KOPT-K1 (cell line): ENCODE measurements around the gene SAMHD1.
"Not testable (repeated sequence)": the region's sequence is repeated elsewhere in the genome, so short reads cannot be mapped to it uniquely, and the experiment has no call there.

Experiments used
- H3K27ac ChIP-seq: fragments of 200-600 bp; sonication (generic); 2 replicates; pipeline ENCODE4 v1.5.1; 2016; ENCODE audit warnings: antibody characterized with exemption, mild to moderate bottlenecking, low read depth, low read length; ENCODE audit not compliant: poor library complexity, severe bottlenecking
- H3K36me3 ChIP-seq: fragments of 200-600 bp; sonication (generic); 2 replicates; pipeline ENCODE4 v1.5.1; 2017; ENCODE audit warnings: antibody characterized with exemption, mild to moderate bottlenecking, low read length, moderate library complexity; ENCODE audit not compliant: insufficient read depth
- H3K9me3 ChIP-seq: fragments of 200-600 bp; sonication (generic); 2 replicates; pipeline ENCODE4 v1.5.1; 2017; ENCODE audit warnings: antibody characterized with exemption, low read length, mild to moderate bottlenecking; ENCODE audit not compliant: insufficient read depth, poor library complexity, severe bottlenecking

SAMHD1 gene

DNA sequence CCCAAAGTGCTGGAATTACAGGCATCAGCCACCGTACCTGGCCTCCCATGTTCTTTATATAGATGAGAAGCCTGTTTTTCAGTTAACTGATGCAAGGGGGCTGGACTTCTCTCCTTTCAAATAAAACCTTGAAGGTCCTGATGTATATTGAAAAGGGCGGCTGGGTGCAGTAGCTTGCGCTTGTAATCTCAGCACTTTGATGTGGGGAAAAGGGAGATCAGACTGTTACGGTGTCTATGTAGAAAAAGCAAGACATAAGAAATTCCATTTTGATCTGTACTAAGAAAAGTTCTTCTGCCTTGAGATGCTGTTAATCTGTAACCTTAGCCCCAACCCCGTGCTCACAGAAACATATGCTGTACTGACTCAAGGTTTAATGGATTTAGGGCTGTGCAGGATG lies 16.1 kb upstream of the SAMHD1 start:
- peaks cover 24% of the 10 kb centered on the region for H3K9me3 ChIP-seq
- peak overlapping the region; percentile 55 for H3K27ac ChIP-seq
- no peaks in the 10 kb centered on the region for H3K36me3 ChIP-seq

DNA sequence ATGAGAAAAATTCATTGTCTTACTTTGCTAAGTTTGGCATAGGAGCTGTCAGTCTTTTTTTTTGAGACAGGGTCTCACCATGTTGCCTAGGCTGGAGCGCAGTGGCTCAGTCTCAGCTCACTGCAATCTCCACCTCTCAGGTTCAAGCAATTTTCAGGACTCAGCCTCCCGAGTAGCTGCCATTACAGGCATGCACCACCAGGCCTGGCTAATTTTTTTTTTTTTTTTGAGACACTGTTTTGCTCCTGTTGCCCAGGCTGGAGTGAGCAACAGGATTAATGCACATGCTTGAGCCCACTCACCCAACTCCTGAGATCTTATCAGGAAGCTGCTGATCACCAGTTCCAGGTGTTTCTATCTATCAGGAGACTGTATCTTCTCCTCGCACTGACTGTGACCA lies 15.5 kb upstream of the SAMHD1 start:
- H3K36me3 ChIP-seq = not testable (repeated sequence)
- Histone ChIP-seq H3K27ac (peak overlapping the region; percentile 55), H3K9me3 (peaks cover 31% of the 10 kb centered on the region)

DNA sequence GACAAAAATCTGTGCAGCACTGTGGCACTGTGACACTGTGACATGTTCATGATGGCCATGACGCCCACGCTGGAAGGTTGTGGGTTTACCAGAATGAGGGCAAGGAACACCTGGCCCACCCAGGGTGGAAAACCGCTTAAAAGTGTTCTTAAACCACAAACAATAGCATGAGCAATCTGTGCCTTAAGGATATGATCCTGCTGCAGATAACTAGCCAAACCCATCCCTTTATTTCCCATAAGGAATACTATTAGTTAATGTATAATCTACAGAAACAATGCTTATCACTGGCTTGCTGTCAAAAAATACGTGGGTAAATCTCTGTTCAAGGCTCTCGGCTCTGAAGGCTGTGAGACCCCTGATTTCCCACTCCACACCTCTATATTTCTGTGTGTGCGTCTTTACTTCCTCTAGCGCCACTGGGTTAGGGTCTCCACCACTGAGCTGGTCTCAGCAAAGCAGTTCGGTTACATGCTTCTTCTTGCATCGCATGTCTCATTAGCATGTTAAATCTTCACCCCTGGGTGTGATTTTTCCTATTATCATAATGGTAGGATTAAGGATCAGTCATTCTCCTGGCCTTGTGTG lies 10.9 kb upstream of the SAMHD1 start:
- not testable (repeated sequence) for H3K36me3 ChIP-seq, H3K27ac ChIP-seq
- peaks cover 24% of the 10 kb centered on the region for H3K9me3 ChIP-seq

DNA sequence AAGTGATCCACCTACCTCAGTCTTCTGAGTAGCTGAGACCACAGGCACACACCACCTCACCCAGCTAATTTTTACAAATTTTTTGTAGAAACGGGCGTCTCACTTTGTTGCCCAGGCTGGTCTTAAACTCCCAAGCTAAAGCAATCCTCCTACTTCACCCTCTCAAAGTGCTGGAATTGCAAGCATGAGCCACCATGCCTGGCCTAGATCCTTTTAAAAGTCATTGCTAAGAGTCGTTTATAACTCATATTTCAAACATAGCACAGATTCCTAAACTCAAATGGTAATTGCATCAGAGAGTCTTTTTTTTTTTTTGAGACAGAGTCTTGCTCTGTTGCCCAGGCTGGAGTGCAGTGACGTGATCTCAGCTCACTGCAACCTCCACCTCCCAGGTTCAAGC lies 7.7 kb upstream of the SAMHD1 start:
- Histone ChIP-seq H3K27ac (no peak overlapping the region), H3K36me3 (no peaks in the 10 kb centered on the region)

DNA sequence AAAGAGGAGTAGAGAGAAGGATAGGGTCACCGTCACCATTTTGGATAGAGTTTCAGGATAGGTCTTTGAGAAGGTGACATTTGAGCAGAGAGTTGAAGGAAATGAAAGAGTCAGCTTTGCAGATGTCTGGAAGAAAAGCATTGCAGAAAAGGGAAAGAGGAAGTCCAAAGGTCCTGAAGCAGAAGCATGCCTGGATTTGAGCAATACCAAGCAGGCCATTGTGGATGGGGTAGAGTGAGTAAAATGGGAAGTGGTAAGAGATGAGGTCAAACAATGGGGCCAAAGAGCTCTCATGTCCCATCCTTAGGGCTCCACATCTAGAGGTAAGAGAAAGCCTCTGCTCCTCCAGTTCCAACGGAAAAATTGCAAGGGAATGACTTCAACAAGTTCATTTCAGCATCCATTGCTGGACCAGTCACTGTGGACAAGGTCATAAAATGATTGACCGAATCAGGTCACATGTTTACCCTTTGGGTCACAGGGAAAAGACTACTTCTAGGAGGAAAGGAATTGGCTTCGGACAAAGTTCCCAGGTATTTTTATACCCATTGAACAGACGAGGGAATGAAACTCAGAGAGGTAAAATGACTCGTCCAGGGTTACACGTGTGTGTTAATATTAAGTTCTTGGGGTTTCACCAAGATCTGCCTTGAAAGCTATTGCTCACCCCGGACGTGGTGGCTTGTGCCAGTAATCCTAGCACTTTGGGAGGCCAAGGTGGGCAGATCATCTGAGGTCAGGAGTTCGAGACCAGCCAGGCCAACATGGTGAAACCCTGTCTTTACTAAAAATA lies 6.6 kb upstream of the SAMHD1 start:
- Histone ChIP-seq H3K27ac (no peak overlapping the region), H3K9me3 (peaks cover 15% of the 10 kb centered on the region), H3K36me3 (no peaks in the 10 kb centered on the region)

More for the DNA sequence above, 7.7 kb upstream of the SAMHD1 start:
- H3K9me3 ChIP-seq = peaks cover 24% of the 10 kb centered on the region

DNA sequence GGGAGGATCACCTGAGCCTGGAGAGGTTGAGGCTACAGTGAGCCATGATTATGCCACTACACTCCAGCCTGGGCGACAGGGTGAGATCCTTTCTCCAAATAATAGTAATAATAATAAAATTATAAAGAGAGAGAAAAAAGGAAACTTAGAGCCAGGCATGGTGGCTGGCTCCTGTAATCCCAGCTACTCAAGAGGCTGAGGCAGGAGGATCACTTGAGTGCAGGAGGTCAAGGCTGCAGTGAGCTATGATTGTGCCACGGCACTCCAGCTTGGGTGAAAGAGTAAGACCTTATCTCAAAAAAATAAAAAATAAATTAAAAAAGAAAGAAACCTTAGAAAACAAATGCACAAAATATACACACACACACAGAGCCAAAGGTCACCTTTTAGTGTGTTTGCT lies 5.2 kb upstream of the SAMHD1 start:
- Histone ChIP-seq H3K36me3 (no peaks in the 10 kb centered on the region), H3K27ac (no peak overlapping the region), H3K9me3 (peaks cover under 1% of the 10 kb centered on the region)

DNA sequence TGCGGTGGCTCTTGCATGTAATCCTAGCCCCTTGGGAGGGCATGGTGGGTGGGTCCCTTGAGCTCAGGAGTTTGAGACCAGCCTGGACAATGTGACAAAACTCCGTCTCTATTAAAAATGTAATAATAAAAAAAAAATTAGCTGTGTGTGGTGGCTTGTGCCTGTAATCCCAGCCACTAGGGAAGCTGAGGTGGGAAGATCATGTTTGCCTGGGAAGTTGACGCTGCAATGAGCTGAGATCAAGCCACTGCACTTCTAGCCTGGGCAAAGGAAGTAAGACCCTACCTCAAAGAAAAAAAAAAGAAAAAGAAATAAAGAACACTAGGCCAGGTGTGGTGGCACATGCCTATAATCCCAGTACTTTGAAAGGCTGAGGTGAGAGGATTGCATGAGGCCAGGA lies 4.5 kb upstream of the SAMHD1 start:
- no peaks in the 10 kb centered on the region for H3K9me3 ChIP-seq
- no peaks in the 10 kb centered on the region for H3K36me3 ChIP-seq
- H3K27ac ChIP-seq = no peak overlapping the region

DNA sequence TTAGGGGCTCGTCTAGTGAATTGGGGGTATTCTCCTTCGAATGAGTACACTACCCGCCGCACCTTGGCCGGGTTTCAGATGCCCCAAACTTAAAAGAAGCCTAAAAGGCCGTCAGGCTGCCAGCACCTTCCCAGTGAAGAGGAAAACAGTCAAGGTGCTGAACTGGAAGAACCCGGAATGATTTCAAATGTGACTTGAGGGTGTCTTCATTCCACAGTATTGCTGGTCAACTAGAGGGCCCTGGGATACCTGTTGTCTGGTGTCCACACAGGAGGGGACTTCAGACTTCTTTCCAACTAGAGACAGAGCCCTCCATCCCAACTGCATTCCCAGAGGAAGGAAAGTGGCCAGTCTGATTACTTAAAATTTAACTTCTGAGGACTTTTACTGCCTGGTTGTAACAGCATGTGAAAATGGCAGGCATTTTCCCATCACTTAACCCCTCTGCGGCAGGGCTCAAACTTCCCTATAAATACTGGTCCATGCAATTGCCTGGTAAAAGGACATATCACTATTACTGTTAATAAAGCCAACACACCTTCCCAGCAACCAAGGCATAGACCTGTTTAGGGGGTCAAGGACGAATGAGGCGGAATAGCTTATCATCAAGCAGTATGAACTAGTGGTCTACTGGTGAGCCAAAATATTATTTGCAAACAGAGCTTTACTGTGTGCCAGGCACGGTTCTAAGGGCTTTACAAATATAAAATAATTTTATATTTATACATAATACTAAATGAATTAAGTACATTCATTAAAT lies 651 bp upstream of the SAMHD1 start:
- Histone ChIP-seq H3K9me3 (no peaks in the 10 kb centered on the region), H3K27ac (no peak overlapping the region)

DNA sequence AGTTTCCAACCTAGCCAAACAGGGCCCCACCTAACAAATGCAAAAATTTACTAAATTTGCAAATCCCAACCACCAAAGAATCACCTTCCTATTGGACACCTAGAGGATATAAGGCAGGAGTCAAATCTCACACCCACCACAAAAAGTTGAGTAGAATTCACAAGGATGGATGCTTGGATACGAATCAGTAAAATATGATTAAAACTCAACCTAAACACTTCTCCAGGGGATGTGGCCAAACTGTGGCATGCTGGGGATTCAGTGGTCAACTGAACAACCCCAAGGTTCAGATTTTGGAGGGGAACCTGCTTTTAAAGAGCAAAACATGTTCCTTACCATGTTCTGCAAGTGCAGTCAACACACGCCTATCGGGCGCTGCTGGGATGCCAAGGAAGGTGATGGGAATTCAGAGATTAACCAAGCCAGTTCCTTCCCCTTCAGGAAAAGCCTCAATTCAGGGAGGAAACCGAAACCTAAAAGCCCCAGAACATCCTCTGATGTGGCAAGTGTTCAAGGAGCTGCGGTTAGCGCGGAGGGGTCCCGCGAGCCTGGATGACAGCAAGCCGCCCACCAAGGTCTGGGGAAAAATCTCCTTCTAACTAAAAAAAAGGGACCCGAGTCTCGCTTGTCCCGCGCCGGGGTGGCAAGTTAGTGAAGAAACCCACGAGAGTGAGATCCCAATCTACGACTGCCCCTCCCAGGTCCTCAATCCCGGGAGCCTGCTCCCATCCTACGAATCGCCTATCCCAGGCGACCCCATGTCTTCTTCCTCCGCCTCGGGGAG lies 902 bp downstream of the SAMHD1 start:
- Histone ChIP-seq H3K27ac (no peak overlapping the region), H3K9me3 (no peaks in the 10 kb centered on the region), H3K36me3 (no peaks in the 10 kb centered on the region)

More for the DNA sequence above, 651 bp upstream of the SAMHD1 start:
- H3K36me3 ChIP-seq = no peaks in the 10 kb centered on the region

DNA sequence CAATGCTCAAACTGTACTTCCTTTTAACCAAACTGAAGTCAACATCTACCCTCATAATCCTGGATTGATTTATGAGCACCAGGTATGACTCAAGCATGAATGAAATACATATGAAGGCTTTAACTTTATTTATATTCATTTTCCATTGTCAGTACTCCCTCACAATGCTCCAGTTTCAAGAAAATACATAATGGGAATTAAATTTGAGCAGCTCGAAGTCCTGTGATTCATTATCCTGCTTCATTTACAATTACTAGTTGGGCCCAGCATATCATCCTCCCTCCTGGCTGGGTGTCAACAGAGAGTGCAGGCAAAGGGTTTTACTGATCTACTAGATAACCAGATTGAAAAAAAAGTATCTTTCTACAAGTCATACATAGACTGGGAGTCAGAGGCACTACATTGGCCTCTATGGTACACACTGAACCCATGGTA lies 10.1 kb downstream of the SAMHD1 start:
- Histone ChIP-seq H3K9me3 (no peaks in the 10 kb centered on the region), H3K36me3 (no peaks in the 10 kb centered on the region), H3K27ac (no peak overlapping the region)

DNA sequence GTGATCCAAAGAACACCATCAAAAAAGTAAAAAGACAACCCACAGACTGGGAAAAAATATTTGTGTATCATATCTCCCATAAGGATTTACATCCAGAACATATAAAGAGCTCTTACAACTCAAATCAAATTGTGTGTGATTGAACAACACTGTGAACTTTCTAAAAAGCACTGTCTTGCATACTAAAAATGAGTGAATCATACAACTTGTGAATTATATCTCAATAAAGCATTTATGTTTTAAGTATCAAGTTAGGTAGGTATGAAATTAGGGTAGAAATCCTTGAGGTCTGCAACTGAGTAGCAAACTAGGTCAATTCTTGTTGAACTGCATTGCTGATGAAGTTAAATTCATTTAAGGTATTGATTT lies 14.1 kb downstream of the SAMHD1 start:
- Histone ChIP-seq H3K27ac (no peak overlapping the region), H3K9me3 (no peaks in the 10 kb centered on the region), H3K36me3 (no peaks in the 10 kb centered on the region)

DNA sequence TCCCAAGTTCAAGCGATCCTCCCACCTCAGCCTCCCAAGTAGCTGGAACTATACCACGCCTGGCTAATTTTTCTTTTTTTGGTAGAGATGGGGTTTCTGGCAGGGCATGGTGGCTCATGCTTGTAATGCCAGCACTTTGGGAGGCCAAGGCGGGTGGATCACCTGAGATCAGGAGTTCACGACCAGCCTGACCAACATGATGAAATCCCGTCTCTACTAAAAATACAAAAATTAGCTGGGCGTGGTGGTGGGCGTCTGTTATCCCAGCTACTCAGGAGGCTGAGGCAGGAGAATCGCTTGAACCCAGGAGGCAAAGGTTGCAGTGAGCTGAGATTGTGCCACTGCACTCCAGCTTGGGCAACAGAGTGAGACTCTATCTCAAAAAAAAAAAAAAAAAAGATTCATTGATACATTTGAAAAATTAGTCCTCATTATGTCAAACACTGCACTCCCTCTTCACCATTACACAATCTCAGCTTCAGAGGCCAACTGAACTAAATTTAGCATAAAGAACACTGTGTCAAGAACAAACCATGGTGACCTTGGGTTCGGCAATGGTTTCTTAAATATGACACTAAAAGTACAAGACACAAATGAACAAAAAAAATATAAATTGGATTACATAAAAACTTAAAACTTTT lies 14.6 kb downstream of the SAMHD1 start:
- H3K9me3 ChIP-seq, H3K36me3 ChIP-seq, H3K27ac ChIP-seq: not testable (repeated sequence)

DNA sequence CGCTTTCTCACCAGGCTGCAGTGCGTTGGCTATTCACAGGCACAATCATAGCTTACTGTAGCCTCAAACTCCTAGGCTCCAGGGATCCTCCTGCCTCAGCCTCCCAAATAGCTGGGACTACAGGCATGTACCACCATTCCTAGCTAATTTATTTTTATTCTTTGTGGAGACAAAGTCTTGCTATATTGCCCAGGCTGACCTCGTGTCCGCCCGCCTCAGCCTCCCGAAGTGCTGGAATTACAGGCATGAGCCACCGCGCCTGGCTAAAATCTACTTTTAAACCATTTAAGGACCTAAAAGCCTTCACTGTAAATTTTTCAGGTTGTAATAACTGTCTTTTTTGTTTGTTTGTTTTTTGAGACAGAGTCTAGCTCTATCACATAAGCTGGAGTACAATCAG lies 15.2 kb downstream of the SAMHD1 start:
- H3K9me3 ChIP-seq = no peaks in the 10 kb centered on the region
- no peak overlapping the region for H3K27ac ChIP-seq
- H3K36me3 ChIP-seq = no peaks in the 10 kb centered on the region

DNA sequence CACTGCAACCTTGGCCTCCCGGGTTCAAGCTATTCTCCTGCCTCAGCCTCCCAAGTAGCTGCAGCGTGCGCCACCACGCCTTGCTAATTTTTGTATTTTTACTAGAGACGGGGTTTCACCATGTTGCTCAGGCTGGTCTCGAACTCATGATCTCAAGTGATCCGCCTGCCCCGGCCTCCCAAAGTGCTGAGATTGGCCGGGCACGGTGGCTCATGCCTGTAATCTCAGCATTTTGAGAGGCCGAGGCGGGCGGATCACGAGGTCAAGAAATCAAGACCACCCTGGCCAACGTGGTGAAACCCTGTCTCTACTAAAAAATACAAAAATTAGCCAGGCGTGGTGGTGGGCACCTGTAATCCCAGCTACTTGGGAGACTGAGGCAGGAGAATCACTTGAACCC lies 17.9 kb downstream of the SAMHD1 start:
- not testable (repeated sequence) for H3K36me3 ChIP-seq, H3K27ac ChIP-seq, H3K9me3 ChIP-seq
